ENCODE results near the gene APOL6. TPM values are rescaled to one million over a fixed set of nuclear protein-coding genes. Genes with fewer than 3 reads are reported as not detected.
A peak's percentile ranks its signal among the peaks of the same experiment; 100 is the strongest.

APOL6 gene
- total RNA-seq, 4 donors from 2014 or later: 5.3 to 19.8 (median 13.0) TPM

- Histone ChIP-seq H3K36me3 (no peaks in the 10 kb centered on the region), H3K27me3 (no peaks in the 10 kb centered on the region), H3K27ac (no peak within 1 kb of the TSS), H3K4me1 (no peaks in the 10 kb centered on the region), H3K4me3 (no peak within 1 kb of the TSS), H3K9me3 (no peaks in the 10 kb centered on the region)
- DNase-seq: no peak
- intact Hi-C loops (cut with DNase I; ENCODE audit: low total_unique reads): no loop called here
- TF ChIP-seq CTCF (IDR thresholded peaks at IDR 0.05) (no peak), POLR2A (IDR thresholded peaks at IDR 0.05) (no peak)
These were observed 31.0 kb upstream of the APOL6 start, which contains the start of gene MB for GRCh38 chr22:35617137-35617755. MB (minus strand) TSS chr22:35617329; CDS start chr22:35617257, 72 bp downstream.

DNA sequence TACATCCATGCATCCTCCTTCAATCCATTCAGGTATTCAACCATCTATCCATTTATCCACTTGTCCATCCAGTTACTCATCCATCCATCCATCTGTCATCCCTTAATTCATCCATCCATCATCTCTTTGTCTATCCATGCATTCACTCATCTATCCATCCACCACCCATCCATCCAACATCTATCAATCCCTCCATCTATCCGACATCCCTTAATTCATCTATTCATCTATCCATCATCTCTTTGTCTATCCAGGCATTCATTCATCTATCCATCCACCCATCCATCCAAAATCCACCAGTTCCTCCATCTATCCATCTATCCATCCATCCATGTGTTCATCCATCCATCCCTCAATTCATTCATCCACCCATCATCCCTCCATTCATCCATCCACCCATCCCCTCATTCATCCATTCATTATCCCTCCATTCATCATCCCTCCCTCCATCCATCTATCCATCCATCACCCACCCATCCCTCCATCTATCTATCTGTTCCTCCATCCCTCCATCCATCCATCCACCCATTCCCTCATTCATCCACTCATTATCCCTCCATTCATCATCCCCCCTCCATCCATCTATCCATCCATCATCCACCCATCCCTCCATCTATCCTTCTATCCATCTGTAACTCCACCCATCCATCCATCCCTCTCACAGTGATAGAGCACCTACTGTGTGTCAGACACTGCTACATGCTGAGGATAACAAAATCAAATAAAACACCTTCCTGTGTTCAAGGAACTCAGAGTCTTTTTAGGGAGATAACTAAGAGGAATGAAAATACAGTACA lies 29.6 kb upstream of the APOL6 start:
- intact Hi-C loops (cut with DNase I; ENCODE audit: low total_unique reads): no loop called here
- TF ChIP-seq POLR2A (IDR thresholded peaks at IDR 0.05) (no peak), CTCF (IDR thresholded peaks at IDR 0.05) (no peak)
- no peaks in the 10 kb centered on the region for H3K27me3 ChIP-seq
- H3K9me3 ChIP-seq: no peaks in the 10 kb centered on the region
- no peak overlapping the region for H3K27ac ChIP-seq
- no peaks in the 10 kb centered on the region for H3K36me3 ChIP-seq
- H3K4me3 ChIP-seq: no peak overlapping the region
- H3K4me1 ChIP-seq: peaks cover 0 to 9% of the 10 kb centered on the region in 2 donors
- DNase-seq: no peak

DNA sequence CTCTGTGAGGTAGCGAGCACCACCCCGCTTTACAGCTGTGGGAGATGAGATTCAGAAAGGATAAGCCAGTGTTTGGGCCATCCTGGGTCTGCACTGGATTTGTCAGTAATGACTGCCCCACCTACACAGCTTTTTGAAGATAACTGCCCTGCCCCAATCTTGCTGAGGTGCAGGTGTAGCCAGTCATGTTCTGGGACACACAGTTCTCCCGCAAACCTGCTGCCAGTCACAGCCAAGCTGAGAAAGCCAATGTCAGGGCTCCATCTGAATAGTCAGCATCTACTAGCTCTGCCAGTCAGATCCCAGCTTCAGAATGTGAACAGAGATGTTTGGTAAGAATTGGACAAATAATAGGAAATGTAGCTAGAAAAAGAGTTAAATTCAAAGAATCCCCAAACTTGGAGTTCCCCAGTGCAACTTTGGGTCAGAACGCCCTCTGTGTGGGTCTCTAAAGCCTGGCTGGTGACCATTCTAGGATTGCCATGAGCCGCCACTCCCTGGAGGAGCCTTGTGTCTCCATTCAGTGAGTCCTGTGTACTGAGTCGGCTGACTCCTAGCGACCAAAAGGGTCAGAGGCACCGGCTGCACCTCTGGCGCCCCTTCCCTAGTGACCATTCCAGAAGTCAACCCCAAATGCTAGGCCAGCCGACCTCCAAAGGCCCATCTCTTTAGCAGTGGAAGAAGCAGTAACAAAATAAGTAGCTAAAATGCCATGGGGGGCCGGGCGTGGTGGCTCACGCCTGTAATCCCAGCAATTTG lies 28.7 kb upstream of the APOL6 start:
- Histone ChIP-seq H3K27me3 (no peaks in the 10 kb centered on the region), H3K4me1 (peaks cover 0 to 9% of the 10 kb centered on the region in 2 donors), H3K27ac (no peak overlapping the region), H3K9me3 (no peaks in the 10 kb centered on the region), H3K36me3 (no peaks in the 10 kb centered on the region), H3K4me3 (no peak overlapping the region)
- intact Hi-C loops (cut with DNase I; ENCODE audit: low total_unique reads): loop anchor here (10.0 kb wide), 1 partner anchor 305 kb away; no protein-coding TSS in a partner anchor
- TF ChIP-seq CTCF (IDR thresholded peaks at IDR 0.05): no peak
- TF ChIP-seq POLR2A (IDR thresholded peaks at IDR 0.05): no peak
- no peak for DNase-seq

GRCh38 chr22:35620624-35621251 lies 27.5 kb upstream of the APOL6 start:
- no peaks in the 10 kb centered on the region for H3K9me3 ChIP-seq
- peaks cover 0 to 9% of the 10 kb centered on the region in 2 donors for H3K4me1 ChIP-seq
- TF ChIP-seq CTCF (IDR thresholded peaks at IDR 0.05): no peak
- no peak for TF ChIP-seq POLR2A (IDR thresholded peaks at IDR 0.05)
- intact Hi-C loops (cut with DNase I; ENCODE audit: low total_unique reads): loop anchor here (10.0 kb wide), 1 partner anchor 304 kb away; no protein-coding TSS in a partner anchor
- no peaks in the 10 kb centered on the region for H3K36me3 ChIP-seq
- peak; percentile 36 to 60 for DNase-seq
- H3K27me3 ChIP-seq: no peaks in the 10 kb centered on the region
- peak overlapping the region; percentile 15 to 74 for H3K27ac ChIP-seq
- no peak overlapping the region for H3K4me3 ChIP-seq

Data from uterus (tissue), 4 donors.